Activated T-helper 1 cell treated with anti-CD3 and anti-CD28 coated beads, Interleukin-12 subunit alpha, Interleukin-12 subunit beta, Interleukin-2, Interleukin-4 antibody, amounts not matched to agents 30 ng/mL and 10 ng/mL and 1 ng/mL, durations not matched to agents 14 hours and 24 hours and 36 hours (primary cell): ENCODE measurements around the gene MLLT10. TPM values are rescaled to one million over a fixed set of nuclear protein-coding genes. Genes with fewer than 3 reads are reported as not detected.

ENCODE experiments used
- DNase-seq: peaks from one replicate; pipeline ENCODE4 v3.0.0; 2021; ENCODE audit warnings: low spot score
- H3K27ac Mint-ChIP-seq: one replicate; pipeline ENCODE4 v1.8.0; 2021; ENCODE audit warnings: mild to moderate bottlenecking, mixed read lengths
- H3K27me3 Mint-ChIP-seq: one replicate; pipeline ENCODE4 v1.8.0; 2022; ENCODE audit warnings: mild to moderate bottlenecking, moderate library complexity, mixed read lengths; ENCODE audit not compliant: insufficient read depth
- H3K36me3 Mint-ChIP-seq: one replicate; pipeline ENCODE4 v1.8.0; 2021; ENCODE audit warnings: low read depth, mixed read lengths
- H3K4me1 Mint-ChIP-seq: one replicate; pipeline ENCODE4 v1.8.0; 2021; ENCODE audit warnings: low read depth, mixed read lengths
- H3K4me3 Mint-ChIP-seq: one replicate; pipeline ENCODE4 v1.8.0; 2021; ENCODE audit warnings: mild to moderate bottlenecking, moderate library complexity, mixed read lengths
- H3K9me3 Mint-ChIP-seq: one replicate; pipeline ENCODE4 v1.8.0; 2021; ENCODE audit warnings: mixed read lengths
- intact Hi-C: fragments of 100-400 bp; cut with micrococcal nuclease; formaldehyde crosslinking; loops from one replicate; pipeline ENCODE4 v1.15.1; 2024
- total RNA-seq: library from RNA; stranded (reverse); gene quantifications from 2 replicates; pipeline ENCODE4 v1.2.3, GENCODE V29; 2022

Gene MLLT10
- total RNA-seq, 1 donor from 2014 or later, result 43.1 TPM

DNA sequence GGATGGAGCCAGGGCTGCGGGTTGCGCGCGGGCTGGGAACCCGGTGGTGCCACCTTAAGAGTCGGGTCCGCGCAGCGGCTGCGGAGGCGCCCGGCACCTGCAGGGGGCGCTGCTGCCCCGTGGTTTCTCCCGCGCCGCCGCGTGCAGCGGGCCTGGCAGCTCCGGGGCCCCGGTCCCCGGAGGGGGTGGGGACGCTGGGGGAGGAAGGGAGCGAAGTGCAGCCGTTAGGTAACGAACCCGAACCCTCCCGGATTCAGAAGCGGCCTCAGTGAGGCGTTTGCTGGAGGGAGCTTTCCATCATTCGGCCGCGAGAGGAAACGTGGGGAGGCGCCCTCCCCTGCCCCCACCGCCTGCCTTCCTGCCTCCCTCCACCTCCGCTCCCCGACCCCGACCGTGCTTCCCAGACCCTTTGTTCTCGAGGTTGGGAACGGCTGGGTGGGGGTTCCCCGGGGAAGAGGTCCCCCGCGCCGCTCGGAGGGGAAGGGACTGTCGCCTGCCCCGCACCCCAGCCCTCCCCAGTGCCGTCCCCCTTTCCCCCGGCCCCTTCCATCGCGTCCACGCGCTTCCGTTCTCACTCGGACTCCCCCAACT, 38.2 kb upstream of the MLLT10 start:
- Mint-ChIP-seq H3K4me3 (peak overlapping the region; percentile 90), H3K36me3 (no peaks in the 10 kb centered on the region), H3K4me1 (peaks cover 20% of the 10 kb centered on the region), H3K27me3 (peaks cover 71% of the 10 kb centered on the region), H3K9me3 (no peaks in the 10 kb centered on the region), H3K27ac (no peak overlapping the region)
- intact Hi-C loops, result loop anchor here (1.0 to 10.0 kb wide), 12 partner anchors 179 to 1681 kb away; partner anchors contain the start of genes COMMD3, DNAJC1, MSRB2 and PLXDC2
- DNase-seq, result peak; percentile 82

DNA sequence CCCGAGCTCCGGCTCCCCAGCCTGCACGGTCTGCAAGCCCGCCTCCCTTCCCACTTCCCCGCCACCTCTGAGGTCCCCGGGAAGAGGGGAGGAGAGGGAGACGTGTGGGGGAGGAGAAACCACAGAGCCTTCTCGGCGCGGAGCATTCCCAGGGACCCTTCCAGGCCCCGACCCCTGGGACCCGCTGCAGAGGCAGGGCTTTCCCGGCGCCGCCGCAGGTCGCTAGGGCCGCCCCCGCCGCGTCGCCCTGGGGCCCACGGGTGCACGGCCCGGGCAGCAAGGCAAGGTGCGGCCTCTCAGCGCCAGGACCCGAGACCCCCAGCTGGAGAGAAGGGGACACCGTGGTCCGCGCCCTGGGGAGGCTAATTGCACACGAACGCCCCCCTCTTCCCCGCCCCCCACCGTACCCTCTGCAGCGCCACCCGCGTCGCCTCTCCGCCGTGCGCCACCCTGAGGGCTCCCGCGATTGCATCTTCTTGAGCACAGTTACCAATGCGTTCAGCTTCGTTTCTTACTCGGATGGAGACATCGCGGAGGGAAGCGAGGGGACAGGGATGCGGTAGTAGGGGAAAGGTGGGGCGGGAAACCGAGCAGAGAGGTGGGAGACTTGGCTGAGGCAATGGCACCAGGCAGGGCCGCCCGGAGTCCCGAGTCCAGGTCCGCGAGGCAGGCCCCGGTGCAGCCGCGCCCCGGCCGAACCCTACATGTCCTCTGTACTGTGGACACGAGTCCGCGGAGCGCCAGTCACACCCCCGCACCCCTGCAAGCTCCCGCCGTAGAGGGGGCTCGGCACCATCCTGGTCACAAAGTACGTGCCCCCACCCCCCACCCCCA, 37.5 kb upstream of the MLLT10 start:
- intact Hi-C loops, result loop anchor here (1.0 to 10.0 kb wide), 14 partner anchors 21 to 1682 kb away; partner anchors contain the start of genes COMMD3, DNAJC1, MSRB2 and PLXDC2
- Mint-ChIP-seq H3K4me1 (peaks cover 20% of the 10 kb centered on the region), H3K36me3 (no peaks in the 10 kb centered on the region), H3K4me3 (peak overlapping the region; percentile 90), H3K27ac (no peak overlapping the region), H3K27me3 (peaks cover 72% of the 10 kb centered on the region), H3K9me3 (no peaks in the 10 kb centered on the region)
- no peak for DNase-seq

DNA sequence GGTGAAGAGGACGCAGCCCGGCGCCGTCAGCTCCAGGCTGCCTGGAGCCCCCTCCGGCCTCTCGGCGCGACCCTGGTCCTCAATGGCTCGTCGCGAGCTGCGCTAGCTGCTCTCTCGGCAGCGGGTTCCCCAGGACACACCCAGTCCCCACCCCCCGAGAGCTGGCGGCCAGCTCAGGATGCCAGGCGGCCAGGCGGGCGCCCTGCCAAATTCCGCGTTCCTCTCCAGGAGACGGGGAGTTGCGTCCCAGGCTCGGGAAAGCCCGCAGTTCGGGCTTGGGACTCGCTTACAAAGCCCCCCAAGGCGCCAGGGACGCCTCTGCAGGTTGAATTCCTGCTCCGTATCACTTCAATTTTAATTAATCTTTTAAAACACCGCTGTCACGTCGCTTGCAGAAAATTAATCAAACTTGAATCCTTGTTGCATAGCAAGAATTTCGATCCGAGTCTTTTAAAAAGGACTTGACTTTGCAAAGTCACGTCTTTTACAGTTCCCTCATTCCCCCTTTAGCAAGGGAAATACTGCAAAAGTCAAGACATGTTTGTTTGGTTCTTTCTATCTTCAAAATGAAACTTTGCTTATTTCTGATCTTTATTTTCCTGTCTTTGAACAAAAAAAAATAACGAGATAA, 36.7 kb upstream of the MLLT10 start:
- H3K4me3 Mint-ChIP-seq, result peak overlapping the region; percentile 41
- peaks cover 20% of the 10 kb centered on the region for H3K4me1 Mint-ChIP-seq
- H3K36me3 Mint-ChIP-seq, result no peaks in the 10 kb centered on the region
- H3K9me3 Mint-ChIP-seq, result no peaks in the 10 kb centered on the region
- H3K27me3 Mint-ChIP-seq, result peaks cover 74% of the 10 kb centered on the region
- intact Hi-C loops, result loop anchor here (1.0 to 10.0 kb wide), 14 partner anchors 20 to 1682 kb away; partner anchors contain the start of genes COMMD3, DNAJC1, MSRB2 and PLXDC2
- no peak overlapping the region for H3K27ac Mint-ChIP-seq
- DNase-seq, result no peak

DNA sequence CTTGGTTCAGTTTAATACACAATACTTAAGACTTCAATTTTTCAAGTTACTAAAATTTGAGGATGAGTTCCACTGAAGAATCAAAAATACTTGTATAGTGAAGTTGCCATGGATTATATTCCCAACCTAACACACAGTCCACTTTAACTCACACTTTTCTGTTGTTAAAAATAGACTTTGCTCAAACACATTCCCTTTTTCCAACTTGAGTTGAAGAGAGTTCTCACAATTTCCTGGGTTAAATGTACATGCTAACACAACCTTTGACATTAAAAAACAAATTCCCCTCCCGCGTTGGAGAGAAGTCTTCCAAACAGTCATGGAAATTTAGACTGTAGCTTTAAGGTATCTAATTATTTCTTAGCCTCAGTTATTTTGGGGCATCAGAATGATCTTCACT, 35.7 kb upstream of the MLLT10 start:
- H3K27ac Mint-ChIP-seq, result no peak overlapping the region
- H3K36me3 Mint-ChIP-seq, result no peaks in the 10 kb centered on the region
- peaks cover 67% of the 10 kb centered on the region for H3K27me3 Mint-ChIP-seq
- H3K4me3 Mint-ChIP-seq, result peak overlapping the region; percentile 41
- DNase-seq, result no peak
- intact Hi-C loops, result loop anchor here (5.0 to 10.0 kb wide), 9 partner anchors 224 to 1684 kb away; partner anchors contain the start of genes COMMD3, MSRB2 and PLXDC2
- peaks cover 20% of the 10 kb centered on the region for H3K4me1 Mint-ChIP-seq
- no peaks in the 10 kb centered on the region for H3K9me3 Mint-ChIP-seq

DNA sequence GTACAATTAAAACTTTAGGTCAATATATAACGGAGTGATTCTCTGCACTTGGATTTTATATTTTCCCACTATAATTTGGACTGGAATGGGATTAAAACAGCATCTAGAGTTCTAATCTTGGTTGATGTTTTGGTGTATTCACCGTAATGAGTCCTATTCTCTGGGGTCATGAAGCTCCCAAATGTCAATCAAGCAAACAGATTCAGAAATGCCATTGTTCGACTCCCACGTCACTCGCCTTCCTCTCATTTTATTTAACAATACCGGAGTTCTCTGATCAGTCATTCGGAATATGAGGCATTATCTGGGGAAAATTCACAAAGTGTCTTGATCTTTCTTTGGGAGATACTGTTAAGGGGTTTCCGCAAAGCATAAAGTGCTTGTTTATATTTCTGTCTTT, 35.0 kb upstream of the MLLT10 start:
- no peaks in the 10 kb centered on the region for H3K36me3 Mint-ChIP-seq
- H3K4me3 Mint-ChIP-seq, result no peak overlapping the region
- intact Hi-C loops, result loop anchor here (5.0 to 10.0 kb wide), 9 partner anchors 224 to 1684 kb away; partner anchors contain the start of genes COMMD3, MSRB2 and PLXDC2
- peaks cover 67% of the 10 kb centered on the region for H3K27me3 Mint-ChIP-seq
- no peak overlapping the region for H3K27ac Mint-ChIP-seq
- no peaks in the 10 kb centered on the region for H3K9me3 Mint-ChIP-seq
- peaks cover 18% of the 10 kb centered on the region for H3K4me1 Mint-ChIP-seq
- no peak for DNase-seq

DNA sequence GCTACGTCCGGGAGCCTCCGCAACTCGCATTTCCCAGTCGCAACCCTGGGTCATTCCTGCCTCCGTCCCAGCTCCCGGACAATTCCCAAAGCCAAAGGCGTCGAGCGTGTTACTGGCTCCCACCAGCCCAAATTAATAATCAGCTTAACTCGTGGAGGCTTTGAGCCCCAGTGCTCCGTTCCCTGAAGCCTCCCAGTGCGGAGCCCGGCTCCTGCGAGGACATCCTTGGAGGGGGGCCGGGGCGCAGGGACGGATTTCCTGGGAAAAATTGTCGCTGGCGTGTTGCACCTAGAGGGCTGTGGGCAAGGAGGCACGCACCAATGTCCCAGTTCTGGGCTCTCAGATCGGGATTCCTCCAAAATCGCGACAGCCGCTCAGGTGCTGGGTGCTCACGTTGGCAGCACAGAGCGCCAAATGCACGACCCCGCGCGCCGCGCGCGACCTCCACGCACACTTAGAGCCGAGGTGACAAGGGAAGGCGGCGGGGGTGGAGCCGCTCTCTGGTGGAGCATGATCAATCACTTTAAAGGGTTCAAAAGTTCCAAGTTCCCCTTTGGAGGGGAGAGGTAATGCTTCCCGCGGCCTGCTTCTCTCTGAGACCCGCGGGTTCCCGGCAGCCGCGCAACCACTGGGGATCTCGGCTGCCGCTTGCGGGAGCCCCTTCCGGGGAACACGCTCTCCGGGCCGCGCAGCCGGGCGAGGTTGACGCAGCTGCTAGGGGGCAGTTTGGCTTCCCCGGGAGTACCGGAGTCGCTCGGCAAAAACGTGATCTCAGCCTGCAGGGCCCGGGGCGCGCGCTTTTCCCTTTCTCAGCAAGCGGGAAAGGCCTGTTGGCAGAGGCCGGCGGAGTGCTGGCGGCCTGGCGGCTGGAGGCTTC, 34.1 kb upstream of the MLLT10 start:
- Mint-ChIP-seq H3K36me3 (no peaks in the 10 kb centered on the region), H3K27ac (no peak overlapping the region), H3K9me3 (no peaks in the 10 kb centered on the region), H3K27me3 (peaks cover 69% of the 10 kb centered on the region), H3K4me3 (no peak overlapping the region), H3K4me1 (peaks cover 13% of the 10 kb centered on the region)
- DNase-seq, result no peak
- intact Hi-C loops, result loop anchor here (5.0 to 10.0 kb wide), 9 partner anchors 225 to 1685 kb away; partner anchors contain the start of genes COMMD3, MSRB2 and PLXDC2

DNA sequence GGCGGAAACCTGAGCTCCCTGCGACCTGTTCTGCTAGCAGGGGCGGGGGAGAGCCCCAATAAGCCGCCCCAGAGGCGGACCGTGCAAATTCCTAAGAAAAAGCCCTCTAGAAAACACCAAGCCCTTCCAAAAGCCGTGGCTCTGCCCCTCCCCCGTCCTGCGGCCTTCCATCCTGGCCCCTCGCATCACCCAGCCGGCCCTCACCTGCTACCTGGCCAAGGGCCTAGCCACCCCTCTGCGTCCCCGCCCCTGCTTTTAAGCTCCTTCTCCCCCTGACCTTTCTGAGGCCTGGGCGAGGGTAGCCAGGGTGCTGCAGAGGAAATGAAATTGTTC, 33.5 kb upstream of the MLLT10 start:
- Mint-ChIP-seq H3K4me3 (no peak overlapping the region), H3K27me3 (peaks cover 67% of the 10 kb centered on the region), H3K27ac (no peak overlapping the region), H3K9me3 (no peaks in the 10 kb centered on the region), H3K36me3 (no peaks in the 10 kb centered on the region), H3K4me1 (peaks cover 7% of the 10 kb centered on the region)
- intact Hi-C loops, result no loop called here
- DNase-seq, result no peak

DNA sequence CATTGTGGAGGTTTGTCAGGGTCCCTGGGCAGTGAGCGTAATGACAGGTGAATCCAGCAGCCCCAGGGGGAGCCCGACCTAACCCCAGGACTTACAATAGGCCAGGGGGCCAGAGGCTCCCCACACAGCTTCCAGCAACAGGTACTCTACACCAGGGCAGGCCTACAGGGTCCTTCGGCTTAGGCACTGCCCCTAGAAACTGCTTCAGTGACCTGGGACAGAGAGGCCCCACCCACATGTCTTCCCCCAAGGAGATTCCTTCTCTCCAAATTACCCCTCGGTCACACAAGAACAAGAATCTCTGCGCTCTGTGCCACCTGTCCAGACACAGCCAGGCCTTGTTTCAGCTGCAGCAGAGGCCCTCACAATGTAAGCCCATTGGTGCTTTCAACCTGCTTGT, 32.9 kb upstream of the MLLT10 start:
- H3K27ac Mint-ChIP-seq, result no peak overlapping the region
- no peak for DNase-seq
- peaks cover 72% of the 10 kb centered on the region for H3K27me3 Mint-ChIP-seq
- no peaks in the 10 kb centered on the region for H3K36me3 Mint-ChIP-seq
- H3K4me1 Mint-ChIP-seq, result peaks cover 5% of the 10 kb centered on the region
- intact Hi-C loops, result no loop called here
- H3K4me3 Mint-ChIP-seq, result no peak overlapping the region
- no peaks in the 10 kb centered on the region for H3K9me3 Mint-ChIP-seq

DNA sequence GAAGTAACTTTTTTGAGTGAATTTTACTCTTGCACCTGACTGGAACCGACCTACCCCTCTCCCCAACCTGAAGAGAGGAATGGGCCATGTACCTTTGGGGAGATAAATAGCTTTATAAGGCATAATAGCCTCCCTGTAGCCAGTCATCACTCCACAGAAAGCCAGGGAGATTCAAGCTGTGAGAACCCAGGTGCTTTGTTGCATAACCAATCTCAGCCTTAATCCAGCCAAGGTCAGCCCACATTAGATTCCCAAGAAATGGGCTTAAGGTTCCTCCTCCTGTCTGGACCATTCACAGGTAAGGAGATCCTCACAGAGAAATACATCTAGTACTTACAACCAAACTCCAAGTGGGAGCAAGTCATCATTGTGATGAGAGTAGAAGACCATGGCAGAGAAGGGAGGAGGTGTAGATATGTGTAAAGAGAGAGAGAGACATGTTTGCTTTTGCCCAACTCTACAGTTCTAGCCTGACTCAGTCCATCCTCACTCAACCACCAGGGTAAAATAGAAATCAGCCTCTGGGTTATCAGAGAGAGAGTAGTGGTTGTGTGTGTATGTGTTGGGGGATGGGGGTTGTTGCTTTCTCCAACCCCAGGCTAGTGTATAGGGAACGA, 32.2 kb upstream of the MLLT10 start:
- Mint-ChIP-seq H3K36me3 (no peaks in the 10 kb centered on the region), H3K27ac (no peak overlapping the region), H3K27me3 (peaks cover 78% of the 10 kb centered on the region), H3K4me1 (peaks cover 5% of the 10 kb centered on the region), H3K4me3 (no peak overlapping the region), H3K9me3 (no peaks in the 10 kb centered on the region)
- intact Hi-C loops, result no loop called here
- DNase-seq, result no peak

DNA sequence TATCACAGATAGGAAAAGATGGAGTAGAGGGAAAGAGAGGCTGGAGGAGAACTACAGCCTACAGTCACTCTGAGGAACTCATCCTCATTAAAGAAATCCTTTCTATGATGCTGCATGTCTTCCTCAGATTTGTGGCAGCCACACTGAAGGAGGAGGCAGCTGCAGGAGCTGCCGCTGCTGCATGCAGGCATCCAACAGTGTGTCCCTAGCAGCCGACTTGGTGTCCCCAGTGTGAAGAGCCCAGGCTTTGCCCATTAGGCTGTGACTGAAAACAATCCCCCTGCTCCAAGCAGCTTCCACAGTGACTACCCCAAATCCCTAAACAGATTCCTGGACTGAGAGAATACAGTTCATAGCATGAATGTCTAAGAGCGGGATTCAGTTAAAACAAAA, 31.7 kb upstream of the MLLT10 start:
- Mint-ChIP-seq H3K27me3 (peaks cover 81% of the 10 kb centered on the region), H3K4me1 (peaks cover 4% of the 10 kb centered on the region), H3K9me3 (no peaks in the 10 kb centered on the region), H3K4me3 (no peak overlapping the region), H3K36me3 (no peaks in the 10 kb centered on the region), H3K27ac (no peak overlapping the region)
- no peak for DNase-seq
- intact Hi-C loops, result no loop called here

DNA sequence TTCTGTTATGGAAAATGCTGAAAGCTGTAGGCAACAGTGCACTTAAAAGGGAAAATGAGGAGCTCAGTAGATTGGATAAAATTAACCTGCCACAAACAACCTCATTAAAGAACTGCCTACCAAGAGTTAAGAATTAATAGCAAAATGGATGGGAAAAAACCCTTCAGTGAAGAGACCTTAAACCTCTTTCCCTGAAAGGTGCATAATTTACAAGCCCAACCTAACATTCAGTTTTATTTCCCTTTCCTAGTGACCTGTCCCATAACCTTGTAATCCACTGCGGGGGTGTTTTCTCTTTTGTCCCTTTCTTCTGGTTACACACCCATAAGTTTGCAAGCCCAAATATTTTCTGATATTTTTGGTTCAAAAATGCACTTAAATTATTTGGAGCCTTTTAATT, 30.5 kb upstream of the MLLT10 start:
- no peak for DNase-seq
- Mint-ChIP-seq H3K9me3 (no peaks in the 10 kb centered on the region), H3K4me1 (no peaks in the 10 kb centered on the region), H3K36me3 (no peaks in the 10 kb centered on the region), H3K4me3 (no peak overlapping the region), H3K27me3 (peaks cover 72% of the 10 kb centered on the region), H3K27ac (no peak overlapping the region)
- intact Hi-C loops, result no loop called here

DNA sequence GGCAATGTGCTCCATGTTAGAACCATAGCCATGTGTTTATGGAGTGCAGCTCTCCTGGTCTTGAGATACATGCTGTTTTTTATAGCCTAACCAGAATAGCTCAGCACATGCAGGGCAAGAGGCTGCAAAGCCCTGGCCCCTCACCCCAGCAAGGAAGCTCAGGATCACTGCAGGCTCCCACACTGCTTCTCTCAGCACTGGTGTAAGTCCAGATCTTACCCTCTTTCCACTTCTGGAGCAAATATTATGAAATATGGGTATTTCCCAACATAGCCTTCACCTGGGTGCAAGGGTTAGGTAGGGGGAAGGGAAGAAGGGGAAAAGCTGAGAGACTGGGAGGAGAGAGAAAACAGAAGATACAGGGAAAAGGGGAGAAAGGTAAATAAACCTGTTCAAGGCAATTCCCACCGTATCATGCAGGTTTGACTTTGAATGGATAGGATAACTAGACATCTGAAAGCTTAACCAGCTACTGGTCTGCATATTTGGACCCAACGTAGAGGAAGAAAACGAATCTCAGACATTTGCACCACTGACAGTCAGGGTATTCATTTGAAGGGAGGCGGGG, 28.2 kb upstream of the MLLT10 start:
- no peak overlapping the region for H3K4me3 Mint-ChIP-seq
- peaks cover 60% of the 10 kb centered on the region for H3K27me3 Mint-ChIP-seq
- no peaks in the 10 kb centered on the region for H3K4me1 Mint-ChIP-seq
- no peak for DNase-seq
- H3K9me3 Mint-ChIP-seq, result no peaks in the 10 kb centered on the region
- H3K36me3 Mint-ChIP-seq, result no peaks in the 10 kb centered on the region
- H3K27ac Mint-ChIP-seq, result no peak overlapping the region
- intact Hi-C loops, result no loop called here
